Transverse colon (tissue), 4 donors: ENCODE data around the gene FTSJ3.

Experiments used
- POLR2A ChIP-seq: fragments of 450-650 bp; IDR thresholded peaks from one replicate; pipeline ENCODE4 v1.6.1; 2016; ENCODE audit warnings: antibody characterized with exemption, mild to moderate bottlenecking, moderate library complexity
- POLR2AphosphoS5 ChIP-seq, 3 donors: sonication (generic); formaldehyde crosslinking; IDR thresholded peaks; one replicate each; pipeline ENCODE4 v1.6.1; 2016; ENCODE audit warnings: antibody characterized with exemption in 3 of 3
- TF ChIP-seq, protein P1 (sequence below), 5 experiments: fragments of 200-600 bp in 3 of 5; fragments of 450-650 bp in 2 of 5; sonication (generic) in 3 of 5; IDR thresholded peaks; 1 replicate in 2 of 5; 2 replicates in 3 of 5; pipeline ENCODE4 v1.5.1; 2016 to 2017; ENCODE audit warnings: antibody characterized with exemption in 5 of 5, inconsistent platforms in 3 of 5, mild to moderate bottlenecking in 2 of 5, moderate library complexity in 1 of 5

- TF ChIP-seq, protein P1, sequence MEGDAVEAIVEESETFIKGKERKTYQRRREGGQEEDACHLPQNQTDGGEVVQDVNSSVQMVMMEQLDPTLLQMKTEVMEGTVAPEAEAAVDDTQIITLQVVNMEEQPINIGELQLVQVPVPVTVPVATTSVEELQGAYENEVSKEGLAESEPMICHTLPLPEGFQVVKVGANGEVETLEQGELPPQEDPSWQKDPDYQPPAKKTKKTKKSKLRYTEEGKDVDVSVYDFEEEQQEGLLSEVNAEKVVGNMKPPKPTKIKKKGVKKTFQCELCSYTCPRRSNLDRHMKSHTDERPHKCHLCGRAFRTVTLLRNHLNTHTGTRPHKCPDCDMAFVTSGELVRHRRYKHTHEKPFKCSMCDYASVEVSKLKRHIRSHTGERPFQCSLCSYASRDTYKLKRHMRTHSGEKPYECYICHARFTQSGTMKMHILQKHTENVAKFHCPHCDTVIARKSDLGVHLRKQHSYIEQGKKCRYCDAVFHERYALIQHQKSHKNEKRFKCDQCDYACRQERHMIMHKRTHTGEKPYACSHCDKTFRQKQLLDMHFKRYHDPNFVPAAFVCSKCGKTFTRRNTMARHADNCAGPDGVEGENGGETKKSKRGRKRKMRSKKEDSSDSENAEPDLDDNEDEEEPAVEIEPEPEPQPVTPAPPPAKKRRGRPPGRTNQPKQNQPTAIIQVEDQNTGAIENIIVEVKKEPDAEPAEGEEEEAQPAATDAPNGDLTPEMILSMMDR (IDR thresholded peaks at IDR 0.05): peak in 4 of 5 experiments; percentile 42 to 56 (median 50)
- no peak for TF ChIP-seq POLR2A
- TF ChIP-seq POLR2AphosphoS5 (IDR thresholded peaks at IDR 0.05): no peak
Measured at GRCh38 chr17:63834431-63835166, 7.1 kb upstream of the FTSJ3 start.
